Mucosa of stomach (tissue), 1 donor: ENCODE data around the gene CCDC194.
"Not testable (repeated sequence)": the region's sequence is repeated elsewhere in the genome, so short reads cannot be mapped to it uniquely, and the experiment has no call there.

Experiments
- H3K27me3 ChIP-seq: one replicate; pipeline ENCODE4 v1.7.0; 2013; ENCODE audit warnings: mild to moderate bottlenecking, low read length; ENCODE audit not compliant: control insufficient read depth, insufficient read depth
- H3K36me3 ChIP-seq: one replicate; pipeline ENCODE4 v1.7.0; 2013; ENCODE audit warnings: low read length; ENCODE audit not compliant: control insufficient read depth, insufficient read depth
- H3K4me1 ChIP-seq: one replicate; pipeline ENCODE4 v1.7.0; 2013; ENCODE audit warnings: mild to moderate bottlenecking, low read length; ENCODE audit not compliant: control insufficient read depth, insufficient read depth
- H3K4me3 ChIP-seq: one replicate; pipeline ENCODE4 v1.7.0; 2013; ENCODE audit warnings: low read length
- H3K9ac ChIP-seq: one replicate; pipeline ENCODE4 v1.7.0; 2013; ENCODE audit warnings: mild to moderate bottlenecking, low read length, moderate library complexity
- H3K9me3 ChIP-seq: one replicate; pipeline ENCODE4 v1.7.0; 2013; ENCODE audit warnings: mild to moderate bottlenecking, low read length, moderate library complexity; ENCODE audit not compliant: control insufficient read depth
- donor health status: Pancreatic carcinoma.

Gene CCDC194

GRCh38 chr19:17385878-17386611, 8.0 kb downstream of the CCDC194 start:
- Histone ChIP-seq H3K4me1 (peaks cover 6% of the 10 kb centered on the region), H3K36me3 (no peaks in the 10 kb centered on the region), H3K9me3 (no peaks in the 10 kb centered on the region), H3K9ac (no peak overlapping the region), H3K27me3 (peaks cover 9% of the 10 kb centered on the region), H3K4me3 (no peak overlapping the region)

- peaks cover 12% of the 10 kb centered on the region for H3K27me3 ChIP-seq
- H3K9ac ChIP-seq: no peak overlapping the region
- H3K9me3 ChIP-seq: no peaks in the 10 kb centered on the region
- no peaks in the 10 kb centered on the region for H3K36me3 ChIP-seq
- H3K4me3 ChIP-seq: no peak overlapping the region
- peaks cover 6% of the 10 kb centered on the region for H3K4me1 ChIP-seq
These were observed 13.4 kb downstream of the CCDC194 start for GRCh38 chr19:17380426-17381138.

GRCh38 chr19:17379221-17379631, 14.8 kb downstream of the CCDC194 start:
- H3K27me3 ChIP-seq: peaks cover 12% of the 10 kb centered on the region
- no peaks in the 10 kb centered on the region for H3K9me3 ChIP-seq
- no peaks in the 10 kb centered on the region for H3K36me3 ChIP-seq
- no peak overlapping the region for H3K4me3 ChIP-seq
- H3K4me1 ChIP-seq: peaks cover 6% of the 10 kb centered on the region
- H3K9ac ChIP-seq: no peak overlapping the region

- Histone ChIP-seq H3K9me3 (no peaks in the 10 kb centered on the region), H3K4me1 (peaks cover 6% of the 10 kb centered on the region), H3K9ac (no peak overlapping the region), H3K4me3 (no peak overlapping the region), H3K36me3 (no peaks in the 10 kb centered on the region), H3K27me3 (peaks cover 12% of the 10 kb centered on the region)
These were observed 15.7 kb downstream of the CCDC194 start for GRCh38 chr19:17378271-17378670.

- no peaks in the 10 kb centered on the region for H3K4me1 ChIP-seq
- no peak within 1 kb of the TSS for H3K9ac ChIP-seq
- H3K36me3 ChIP-seq: no peaks in the 10 kb centered on the region
- H3K4me3 ChIP-seq: no peak within 1 kb of the TSS
- H3K9me3 ChIP-seq: no peaks in the 10 kb centered on the region
- H3K27me3 ChIP-seq: peaks cover 12% of the 10 kb centered on the region
These were observed 16.9 kb downstream of the CCDC194 start, which contains the start of gene PLVAP for GRCh38 chr19:17376935-17377600. Gene PLVAP, minus strand, starts transcription at chr19:17377342. Its CDS starts 54 bp downstream, at chr19:17377288.

GRCh38 chr19:17370026-17370587, 23.9 kb downstream of the CCDC194 start:
- H3K4me3 ChIP-seq: no peak overlapping the region

GRCh38 chr19:17365361-17365760, 28.6 kb downstream of the CCDC194 start:
- Histone ChIP-seq H3K27me3 (no peaks in the 10 kb centered on the region), H3K36me3 (no peaks in the 10 kb centered on the region), H3K9ac (no peak overlapping the region), H3K9me3 (no peaks in the 10 kb centered on the region), H3K4me3 (no peak overlapping the region), H3K4me1 (no peaks in the 10 kb centered on the region)

More at GRCh38 chr19:17370026-17370587, 23.9 kb downstream of the CCDC194 start:
- Histone ChIP-seq H3K9ac (no peak overlapping the region), H3K36me3 (no peaks in the 10 kb centered on the region), H3K4me1 (no peaks in the 10 kb centered on the region), H3K27me3 (no peaks in the 10 kb centered on the region), H3K9me3 (no peaks in the 10 kb centered on the region)

- H3K4me3 ChIP-seq, H3K27me3 ChIP-seq, H3K9me3 ChIP-seq, H3K36me3 ChIP-seq, H3K4me1 ChIP-seq, H3K9ac ChIP-seq: not testable (repeated sequence)
These were observed 30.0 kb downstream of the CCDC194 start for GRCh38 chr19:17363852-17364605.

- no peak overlapping the region for H3K4me3 ChIP-seq
- H3K36me3 ChIP-seq: no peaks in the 10 kb centered on the region
- no peaks in the 10 kb centered on the region for H3K4me1 ChIP-seq
- no peak overlapping the region for H3K9ac ChIP-seq
- H3K27me3 ChIP-seq: no peaks in the 10 kb centered on the region
- H3K9me3 ChIP-seq: no peaks in the 10 kb centered on the region
These were observed 33.8 kb downstream of the CCDC194 start for GRCh38 chr19:17359905-17360800.

- no peaks in the 10 kb centered on the region for H3K4me1 ChIP-seq
- H3K9me3 ChIP-seq: no peaks in the 10 kb centered on the region
- H3K9ac ChIP-seq: no peak overlapping the region
- H3K36me3 ChIP-seq: no peaks in the 10 kb centered on the region
- H3K27me3 ChIP-seq: no peaks in the 10 kb centered on the region
- H3K4me3 ChIP-seq: no peak overlapping the region
These were observed 35.6 kb downstream of the CCDC194 start for GRCh38 chr19:17358395-17358794.

GRCh38 chr19:17357724-17358123, 36.3 kb downstream of the CCDC194 start:
- no peaks in the 10 kb centered on the region for H3K9me3 ChIP-seq
- H3K4me3 ChIP-seq: no peak overlapping the region
- no peak overlapping the region for H3K9ac ChIP-seq
- H3K27me3 ChIP-seq: no peaks in the 10 kb centered on the region
- no peaks in the 10 kb centered on the region for H3K36me3 ChIP-seq
- H3K4me1 ChIP-seq: no peaks in the 10 kb centered on the region
